GM19463 (cell line): ENCODE results near the gene SMIM41.

Experiments
- ATAC-seq: cut with Tn5 transposase; IDR thresholded peaks from one replicate; pipeline ENCODE4 v1.9.1; 2021; ENCODE audit warnings: mild to moderate bottlenecking, moderate library complexity; ENCODE audit not compliant: unreplicated experiment

Gene SMIM41

DNA sequence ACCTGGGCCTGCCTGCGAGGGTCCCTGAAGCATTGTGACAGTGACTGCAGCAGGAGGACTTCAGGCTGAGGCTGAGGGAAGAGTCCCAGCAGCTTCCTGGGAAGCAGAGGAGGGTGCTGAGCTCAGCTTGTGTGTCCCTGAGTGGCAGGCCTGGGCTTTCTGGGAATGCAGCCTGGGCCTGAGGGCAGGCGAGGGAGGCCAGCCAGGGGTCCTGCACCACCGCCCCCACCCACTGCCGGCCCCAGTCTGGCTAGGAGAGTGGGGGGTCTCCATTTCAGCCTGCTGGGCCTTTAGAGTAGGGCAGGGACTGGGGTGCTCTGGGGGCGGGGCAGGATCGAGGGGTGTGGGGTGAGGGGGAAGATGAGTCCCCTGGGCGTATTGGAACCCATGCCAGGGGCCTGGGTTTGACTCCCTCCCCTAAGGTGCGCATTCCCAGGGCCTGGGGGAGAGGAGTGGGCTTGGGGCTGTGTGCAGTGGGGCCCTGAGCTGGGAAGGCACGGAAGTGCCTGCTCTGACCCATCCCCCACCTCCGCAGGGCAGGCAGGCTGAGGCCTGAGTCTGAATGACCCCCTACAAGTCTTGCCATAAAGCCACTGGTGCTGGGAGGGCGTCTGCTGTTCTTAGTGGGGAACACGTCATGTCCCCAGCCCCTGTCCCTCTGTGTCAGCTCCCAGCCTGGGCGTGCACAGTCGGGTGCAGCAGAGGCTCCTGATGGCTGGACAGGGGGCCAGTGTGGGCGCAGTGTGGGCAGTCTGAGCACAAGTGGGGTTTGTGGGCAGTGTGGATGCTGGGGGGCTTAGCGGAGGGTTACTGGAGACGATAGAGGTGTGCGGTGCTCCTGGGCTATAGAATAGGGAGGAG lies 66.0 kb downstream of the SMIM41 start:
- no peak for ATAC-seq

DNA sequence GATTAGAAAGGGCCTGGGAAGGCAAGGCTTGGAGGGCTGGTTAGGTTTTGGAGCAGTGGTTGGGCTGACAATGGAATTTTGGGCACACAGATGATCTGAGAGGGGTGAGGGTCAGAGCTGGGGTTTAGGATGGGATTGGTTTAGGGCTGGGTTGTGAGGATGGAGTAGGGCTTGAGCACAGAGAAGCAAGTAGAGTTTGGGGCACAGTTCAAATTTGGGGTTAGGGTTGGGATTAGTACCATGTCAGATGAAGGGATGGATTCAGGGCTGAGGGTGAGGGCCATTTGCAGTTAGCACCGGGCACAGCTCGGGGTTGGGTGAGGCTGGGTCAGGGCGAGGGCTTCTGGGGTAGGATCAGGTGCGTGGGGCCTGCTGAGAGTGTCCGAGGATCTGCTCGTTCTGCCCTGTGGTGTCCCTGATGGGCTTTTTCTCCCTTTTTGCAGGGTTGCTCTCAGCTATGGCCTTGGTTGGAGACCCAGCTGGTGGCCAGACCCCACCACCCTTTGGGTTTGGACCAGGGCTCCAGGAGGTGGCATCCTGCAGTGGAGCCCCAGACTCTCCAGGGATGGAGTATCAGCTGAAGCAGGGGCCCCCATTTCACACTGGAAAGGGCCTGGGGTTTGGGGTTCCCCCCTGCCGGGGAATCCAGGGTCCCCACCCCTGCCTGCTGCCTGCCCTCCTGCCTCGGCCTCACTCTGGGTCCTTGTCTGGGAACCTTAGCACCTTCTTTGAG lies 66.8 kb downstream of the SMIM41 start:
- no peak for ATAC-seq

DNA sequence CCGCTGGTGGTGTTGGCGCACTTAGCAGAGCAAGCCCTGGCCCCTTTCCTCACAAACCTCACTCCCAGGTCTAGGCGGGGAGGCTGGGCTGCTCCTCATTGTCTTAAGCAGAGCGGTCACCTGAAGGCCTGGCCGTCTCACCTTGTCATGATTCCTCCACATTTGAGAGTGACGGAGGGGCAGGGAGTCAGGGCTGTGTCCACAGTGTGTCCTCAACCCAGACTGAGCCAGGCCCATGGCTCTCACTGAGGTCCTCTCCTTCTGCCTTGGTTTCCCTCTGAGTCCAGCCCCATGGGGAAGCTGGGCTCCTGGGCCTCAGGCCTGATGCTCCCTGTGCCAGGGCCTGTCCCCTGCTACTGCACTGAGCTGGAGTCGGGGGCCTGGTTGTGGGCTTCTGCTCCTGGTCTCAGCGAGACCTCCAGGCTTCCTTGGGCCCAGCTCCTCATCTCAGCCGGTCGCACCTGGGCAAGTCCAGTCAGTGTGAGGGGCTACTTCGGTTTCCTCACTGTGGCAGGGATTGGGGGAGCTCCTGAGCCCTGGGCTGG lies 67.4 kb downstream of the SMIM41 start:
- no peak for ATAC-seq

DNA sequence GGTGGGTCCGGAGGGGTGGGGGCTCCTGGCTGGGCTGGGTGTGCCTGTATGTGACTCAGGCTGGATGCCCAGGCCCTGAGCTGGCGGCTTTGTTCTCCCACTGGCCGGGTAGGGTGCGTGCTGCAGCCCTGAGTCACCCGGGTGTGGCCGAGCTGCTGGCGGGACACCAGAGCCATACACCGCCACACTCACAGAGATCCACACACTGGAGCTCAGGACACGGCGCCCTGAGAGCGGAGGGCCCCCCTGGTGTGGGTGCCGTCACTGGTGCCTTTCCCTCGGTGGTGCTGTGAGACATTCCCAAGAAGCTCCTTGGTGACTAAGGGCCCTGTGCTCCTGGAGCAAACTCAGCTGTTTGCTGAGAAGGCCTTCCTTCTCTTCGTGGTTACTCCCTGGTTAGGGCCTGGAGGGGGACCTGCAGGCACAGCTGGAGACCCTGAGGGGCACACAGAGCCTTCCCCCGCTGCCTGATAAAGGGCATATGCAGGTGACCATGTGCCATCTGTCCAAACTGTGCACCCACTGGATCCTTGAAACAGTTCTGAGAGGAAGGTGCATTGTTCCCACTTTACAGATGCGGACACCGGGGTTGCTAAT lies 68.0 kb downstream of the SMIM41 start:
- no peak for ATAC-seq

DNA sequence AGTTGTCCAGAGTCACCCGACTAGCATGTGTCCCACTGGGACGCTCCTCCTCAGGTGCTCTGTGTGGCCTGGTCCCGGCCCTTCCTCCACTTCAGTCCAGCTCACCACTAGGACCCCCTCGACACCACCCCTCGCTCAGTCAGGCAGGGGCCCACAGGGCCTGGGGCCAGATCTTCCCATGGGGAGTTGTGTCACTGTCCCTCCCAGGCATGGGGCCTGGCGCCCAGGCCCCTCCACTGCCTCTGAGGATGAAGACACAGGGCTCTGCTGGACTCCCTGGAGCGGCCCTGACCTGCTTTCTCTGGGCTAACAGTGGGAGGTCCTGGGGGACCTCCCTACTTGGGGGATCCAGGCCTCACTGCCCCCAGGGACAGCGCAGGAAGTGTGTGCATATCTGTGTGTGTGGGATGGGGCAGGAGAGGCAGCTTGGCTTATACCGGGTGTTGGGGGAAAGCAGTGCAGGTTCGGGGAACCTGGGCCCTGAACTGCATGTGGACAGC lies 68.5 kb downstream of the SMIM41 start:
- no peak for ATAC-seq

DNA sequence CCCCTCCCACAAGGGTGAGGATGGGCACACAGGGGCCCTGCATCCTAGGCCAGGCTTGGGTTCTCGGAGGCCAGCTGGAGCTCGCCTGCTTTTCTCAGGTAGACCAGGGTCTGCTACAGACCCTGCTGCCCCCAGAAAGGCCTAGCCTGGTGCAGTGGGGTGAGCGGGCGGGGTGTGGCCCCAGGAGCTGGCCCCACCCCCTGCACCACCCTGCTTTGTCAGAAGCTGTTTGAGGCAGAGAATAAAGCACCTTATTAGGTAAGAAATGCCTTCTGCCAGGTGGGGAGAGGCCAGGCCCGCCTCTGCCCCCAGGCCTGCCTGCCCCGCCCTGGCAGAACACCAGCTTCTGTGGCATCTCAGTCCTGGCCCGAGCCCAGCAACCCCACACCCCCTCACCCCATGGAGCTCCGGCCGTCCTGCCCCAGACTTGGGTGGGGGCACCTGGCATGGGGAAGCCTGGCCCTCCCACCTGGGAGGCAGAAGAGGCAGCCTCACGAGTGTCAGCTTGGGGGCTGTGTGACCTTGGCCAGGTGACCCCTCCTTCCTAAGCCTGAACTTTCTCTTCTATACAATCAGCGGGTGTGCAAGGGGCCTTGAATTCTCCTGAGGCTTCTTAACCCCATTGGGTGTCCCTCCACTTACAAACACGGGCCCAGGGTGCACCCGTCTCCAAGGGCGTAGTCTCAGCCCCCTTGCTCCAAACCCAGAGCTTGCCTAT lies 69.1 kb downstream of the SMIM41 start:
- no peak for ATAC-seq

DNA sequence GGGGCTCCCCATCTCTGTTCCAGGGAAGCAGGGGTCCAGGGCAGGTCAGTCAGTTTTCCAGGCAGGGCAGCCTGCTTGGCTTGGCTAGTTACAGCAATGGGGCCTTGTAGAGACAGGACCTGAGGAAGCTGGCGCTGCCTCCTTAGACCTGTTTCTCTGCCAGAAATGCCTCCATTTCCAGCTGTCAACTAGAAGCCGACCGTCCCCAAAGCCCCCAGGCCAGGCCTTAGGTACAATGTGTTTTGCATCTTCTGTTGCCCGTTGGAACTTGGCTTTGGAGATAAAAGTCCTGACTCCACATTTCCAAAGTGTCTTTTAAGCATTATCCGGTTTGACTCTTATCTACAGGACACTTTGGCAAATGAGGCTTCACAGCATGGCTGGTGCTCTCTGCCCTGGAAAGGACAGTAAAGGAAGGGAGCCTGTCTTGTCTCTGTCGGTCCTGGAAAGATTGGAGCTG lies 69.7 kb downstream of the SMIM41 start:
- ATAC-seq = no peak

DNA sequence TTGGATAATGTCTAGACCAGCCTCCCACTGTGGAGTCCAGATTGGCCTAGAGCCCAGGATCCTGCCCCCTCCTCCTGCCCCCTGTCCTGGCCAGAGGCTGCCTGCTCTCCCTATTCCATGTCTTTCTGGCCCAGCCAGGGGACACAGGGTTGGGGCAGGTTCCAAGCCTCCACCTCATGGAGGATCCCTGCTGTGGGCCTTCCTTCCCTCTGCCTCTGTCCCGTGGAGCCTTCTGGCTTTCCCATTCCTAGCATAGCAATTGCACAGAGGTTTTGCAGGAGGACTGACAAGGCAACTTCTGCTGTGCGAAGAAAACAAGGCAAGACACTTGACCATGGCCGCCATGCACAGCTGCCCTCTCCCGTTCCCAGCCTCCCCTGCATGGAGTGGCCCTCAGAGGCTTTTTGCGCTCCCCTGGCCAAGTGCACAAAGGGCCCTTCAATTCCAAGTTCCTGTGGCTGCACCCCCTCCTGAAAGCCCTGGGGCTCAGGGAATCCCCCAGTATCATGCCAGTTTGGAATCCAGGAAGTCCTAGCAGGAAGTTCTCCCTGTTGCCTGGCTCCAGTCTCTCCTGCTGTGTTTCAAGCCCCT lies 70.2 kb downstream of the SMIM41 start:
- no peak for ATAC-seq

DNA sequence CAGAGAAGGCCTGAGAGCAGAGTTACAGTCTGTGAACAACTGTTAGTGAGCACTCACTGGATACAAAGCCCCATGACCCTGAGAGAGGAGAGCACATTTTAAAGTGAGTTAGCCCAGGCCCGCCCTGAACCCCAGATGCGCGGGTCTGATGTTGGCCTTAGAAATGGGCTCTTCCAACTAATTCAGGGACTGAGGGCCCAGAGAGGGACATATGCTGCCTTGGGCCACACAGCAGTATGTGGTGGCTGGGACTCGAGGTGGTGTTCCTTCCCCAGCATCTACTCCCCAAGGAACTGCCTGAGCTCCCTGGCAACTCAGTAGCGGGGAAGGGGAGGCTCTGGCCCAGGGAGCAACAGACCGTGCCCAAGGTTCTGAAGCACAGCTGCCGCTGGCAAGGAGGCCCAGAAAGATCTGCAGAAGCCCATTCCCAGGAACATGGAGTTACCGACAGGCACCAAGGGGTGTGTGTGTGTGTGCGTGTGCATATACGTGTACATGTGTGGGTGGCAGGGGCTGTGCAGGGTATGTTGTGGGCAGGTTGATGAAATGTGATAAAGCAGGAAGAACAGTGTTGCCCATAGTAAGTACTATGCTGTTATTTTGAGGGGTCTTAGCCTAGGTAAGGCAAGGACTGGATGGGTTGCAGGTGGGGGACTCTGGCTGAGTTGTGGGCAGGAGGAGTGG lies 71.8 kb downstream of the SMIM41 start:
- no peak for ATAC-seq

DNA sequence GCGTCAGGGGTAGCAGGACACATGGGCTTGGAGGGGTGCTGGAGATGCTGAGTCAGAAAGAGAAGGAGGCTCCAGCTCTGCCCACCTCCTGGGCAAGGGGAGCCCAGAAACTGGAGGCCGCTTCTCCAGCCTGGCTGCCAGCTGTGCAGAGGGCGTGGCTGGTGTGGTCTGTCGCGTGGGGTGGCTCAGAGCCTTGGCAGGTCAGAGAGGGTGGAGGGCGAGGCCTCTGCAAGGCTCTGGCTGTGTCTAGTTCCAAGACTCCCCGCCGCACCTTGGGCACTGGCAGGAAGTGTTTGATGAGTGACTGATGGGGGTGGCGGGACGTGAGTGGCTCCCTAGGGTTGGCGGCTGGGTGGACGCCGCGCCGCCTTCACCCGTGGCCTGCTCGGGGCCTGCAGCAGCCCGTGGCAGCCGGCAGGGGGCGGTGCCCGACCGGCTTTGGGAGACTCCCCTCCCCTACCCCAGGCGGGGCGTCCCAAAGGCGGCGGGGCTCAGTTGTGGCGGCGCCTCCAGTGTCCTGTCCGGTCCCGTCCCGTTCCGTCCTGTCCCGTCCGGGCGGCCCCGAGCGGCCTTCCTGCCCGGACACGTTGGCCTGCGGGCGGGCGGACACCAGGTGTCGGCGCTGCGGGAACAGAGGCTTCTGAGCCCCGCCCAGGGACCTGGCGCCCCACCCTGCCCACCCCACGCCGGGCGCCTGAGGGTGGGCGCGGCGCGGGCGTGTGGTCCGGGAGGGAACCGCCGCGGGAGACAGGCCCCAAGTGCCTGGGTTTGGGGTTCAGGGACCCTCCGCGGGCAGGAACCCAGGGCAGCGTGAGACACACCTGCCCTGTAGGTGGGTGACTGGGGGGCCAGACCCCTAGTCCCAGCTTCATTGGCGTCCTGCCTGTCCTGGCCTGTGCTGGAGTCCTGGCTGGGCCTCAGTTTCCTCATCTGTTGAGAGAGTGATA lies 72.6 kb downstream of the SMIM41 start:
- ATAC-seq = no peak

DNA sequence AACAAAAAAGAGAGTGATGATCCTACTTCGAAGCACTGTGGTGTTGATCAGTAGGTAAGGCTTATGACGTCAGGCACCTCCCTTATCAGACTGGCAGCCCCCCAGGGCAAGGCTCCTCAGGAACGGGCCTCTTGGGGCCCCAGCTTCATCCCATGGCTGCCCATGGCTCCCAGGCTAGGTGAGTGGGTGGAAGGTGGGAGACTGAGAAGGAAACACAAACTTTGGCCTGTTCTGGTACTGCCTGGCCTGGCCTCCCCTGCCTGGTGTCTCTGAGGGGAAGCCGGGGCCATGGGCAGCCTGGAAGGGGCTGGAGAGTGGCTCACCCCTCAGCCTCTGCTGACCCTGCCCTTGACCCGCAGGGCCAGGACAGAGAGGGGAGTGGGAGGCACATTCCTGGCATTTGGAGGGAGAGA lies 73.4 kb downstream of the SMIM41 start:
- ATAC-seq = no peak

DNA sequence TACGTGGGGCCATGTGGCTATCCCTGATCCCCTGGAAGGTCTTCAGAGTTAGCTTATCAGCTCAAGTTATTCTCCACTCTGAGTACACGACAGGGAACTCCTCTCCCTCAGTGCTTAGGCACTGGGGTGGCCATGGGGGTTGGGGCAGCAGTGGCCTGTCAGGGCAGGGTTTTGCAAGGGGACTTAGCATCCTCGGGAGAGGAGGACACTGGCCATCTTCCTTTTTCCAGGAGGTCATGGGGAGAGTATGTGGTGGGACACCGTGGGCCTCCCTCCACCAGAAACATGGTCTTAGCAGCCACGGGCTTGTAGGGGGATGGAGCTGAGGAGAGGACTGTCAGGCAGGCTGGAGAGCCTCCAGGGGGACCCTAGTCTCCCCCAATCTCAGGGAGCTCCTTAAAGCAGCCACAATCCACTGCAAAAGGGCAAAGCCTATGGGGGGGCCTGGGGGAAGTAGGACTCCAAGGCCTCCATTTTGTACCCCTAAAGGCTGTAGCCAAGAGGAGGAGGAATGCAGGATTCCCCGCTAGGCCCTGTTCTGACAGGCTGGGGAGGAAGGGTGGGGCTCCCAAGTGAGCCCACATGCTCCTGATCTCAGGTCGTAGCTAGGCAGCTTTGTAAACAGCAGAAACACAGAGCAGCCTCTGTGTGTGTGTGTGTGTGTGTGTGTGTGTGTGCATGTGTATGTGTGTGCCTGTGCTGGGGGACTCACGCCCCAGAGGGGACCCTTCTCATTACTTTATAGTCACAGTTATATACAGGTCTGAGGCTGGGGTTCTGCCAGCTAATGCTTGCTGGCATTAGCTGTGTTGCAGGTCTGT lies 75.8 kb downstream of the SMIM41 start:
- no peak for ATAC-seq

DNA sequence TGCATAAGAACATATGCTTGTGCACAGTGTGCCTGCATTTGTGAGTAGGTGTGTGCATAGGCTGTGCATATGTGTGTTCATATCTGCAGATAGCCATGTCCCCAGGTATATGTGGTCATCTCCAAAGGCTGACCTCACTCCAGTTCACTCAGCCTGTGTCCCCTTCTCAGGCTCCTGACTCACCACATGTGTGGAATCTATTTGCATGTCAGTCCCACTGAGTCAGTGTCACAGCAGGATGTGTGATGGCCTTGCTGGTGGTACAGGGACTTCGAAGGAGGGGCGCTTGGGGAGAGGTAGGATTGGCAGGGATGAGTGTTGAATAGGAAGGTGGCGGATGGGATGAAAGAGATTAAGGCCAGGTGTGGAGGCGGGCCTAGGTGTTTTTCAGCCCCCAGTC lies 76.8 kb downstream of the SMIM41 start:
- no peak for ATAC-seq

DNA sequence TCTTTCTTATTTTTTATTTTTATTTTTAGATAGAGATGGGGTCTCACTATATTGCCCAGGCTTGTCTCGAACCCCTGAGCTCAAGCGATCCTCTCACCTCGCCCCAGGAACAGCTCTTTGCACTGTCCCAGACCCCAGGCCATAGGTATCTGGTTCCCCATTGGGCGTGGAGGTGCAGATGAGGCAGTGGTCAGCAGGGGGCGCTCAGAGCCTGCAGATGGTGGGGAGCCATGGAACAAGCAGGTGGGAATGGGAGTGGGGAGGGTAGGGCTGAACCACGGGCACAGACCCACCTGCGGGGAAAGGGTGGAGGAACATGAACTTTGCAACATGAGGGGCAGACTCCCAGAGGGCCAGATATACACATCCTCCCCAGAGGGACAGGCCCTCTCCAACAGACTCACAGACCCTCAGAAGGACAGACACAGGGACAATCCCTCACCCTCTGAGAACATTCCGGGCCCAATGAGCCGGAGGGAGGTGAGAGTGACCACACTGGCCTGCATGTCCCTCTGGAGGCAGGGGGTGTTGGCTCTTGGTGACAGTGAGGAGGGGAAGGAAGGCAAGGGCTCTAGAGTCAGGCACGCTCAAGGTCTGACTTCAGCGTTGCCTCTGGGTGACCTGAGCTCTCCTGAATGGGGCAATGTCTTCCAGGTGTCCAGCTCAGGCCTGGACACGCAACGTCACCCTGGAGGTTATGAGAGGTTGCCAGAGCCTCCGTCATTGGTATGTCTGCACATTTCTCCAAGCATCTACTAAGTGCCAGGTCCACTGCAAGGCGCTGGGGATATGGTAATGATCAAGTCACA lies 77.5 kb downstream of the SMIM41 start:
- ATAC-seq = no peak

DNA sequence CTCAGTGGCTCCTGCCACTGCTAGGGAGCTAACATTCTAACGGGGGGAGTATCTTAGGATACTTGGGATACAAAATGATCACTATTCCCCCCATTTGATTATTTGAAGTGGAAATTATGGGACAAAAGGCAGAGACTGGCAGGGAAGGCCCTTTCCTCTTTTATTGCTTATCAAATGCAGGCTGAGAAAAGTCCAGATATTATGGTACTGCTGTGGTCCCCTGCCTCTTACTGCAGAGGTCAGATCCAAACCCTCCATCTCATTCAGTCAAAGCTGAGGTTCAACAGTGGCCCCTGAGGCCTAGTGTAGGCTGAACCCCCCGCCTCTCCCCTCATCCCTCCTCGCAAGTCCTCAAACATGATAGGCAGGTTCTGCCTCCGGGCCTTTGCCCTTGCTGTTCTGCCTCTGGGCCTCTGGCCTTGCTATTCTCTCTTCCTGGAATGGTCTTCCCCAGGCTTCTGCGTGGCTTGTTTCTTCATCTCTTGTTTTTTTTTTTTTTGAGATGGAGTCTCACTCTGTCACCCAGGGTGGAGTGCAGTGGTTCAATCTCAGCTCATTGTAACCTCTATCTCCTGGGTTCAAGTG lies 78.2 kb downstream of the SMIM41 start:
- ATAC-seq = no peak
